Fibroblast of skin of scalp (primary cell): ENCODE measurements around the gene POLR1G.
A peak's percentile ranks its signal among the peaks of the same experiment; 100 is the strongest.
"Not testable (repeated sequence)": the region's sequence is repeated elsewhere in the genome, so short reads cannot be mapped to it uniquely, and the experiment has no call there.

ENCODE experiments used
- DNase-seq: peaks from one replicate; pipeline ENCODE4 v3.0.0-alpha.2; 2013

Gene POLR1G

DNA sequence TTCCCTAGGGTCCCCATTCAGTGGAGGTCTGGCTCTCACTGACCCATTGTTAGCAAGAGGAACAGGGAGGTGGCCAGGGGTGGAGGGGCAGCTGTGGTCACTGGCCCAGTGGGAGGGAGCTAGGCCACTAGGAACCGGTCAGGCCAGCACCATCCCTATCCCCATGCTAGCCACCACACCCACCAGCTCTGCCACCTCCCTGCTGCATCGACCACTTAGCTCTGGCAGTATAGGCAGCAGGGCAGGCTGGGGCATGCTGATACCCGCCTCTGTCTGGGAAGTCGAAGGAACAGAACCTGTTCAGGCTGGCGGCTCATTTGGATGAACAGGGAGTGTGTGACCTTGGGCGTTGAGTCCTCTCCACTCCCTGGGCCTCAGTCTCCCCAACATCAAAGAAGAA, 6.3 kb upstream of the POLR1G start:
- DNase-seq: no peak

DNA sequence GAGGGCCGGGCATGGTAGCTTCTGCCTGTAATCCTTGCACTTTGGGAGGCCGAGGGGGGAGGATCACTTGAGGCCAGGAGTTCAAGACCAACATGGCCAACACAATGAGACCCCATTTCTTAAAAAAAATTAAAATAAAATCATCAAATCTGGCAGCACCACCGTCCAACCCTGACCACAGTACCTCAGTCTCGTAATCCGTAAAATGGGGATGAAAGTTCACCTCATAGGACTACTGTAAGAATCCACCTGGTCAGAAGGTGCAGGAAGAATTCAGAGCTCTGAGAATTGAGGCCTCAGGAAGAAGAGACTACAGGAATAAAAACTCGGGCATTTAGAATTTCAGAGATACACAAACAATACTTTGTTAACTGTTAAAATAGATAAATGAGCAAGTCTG, 4.6 kb upstream of the POLR1G start:
- no peak for DNase-seq

DNA sequence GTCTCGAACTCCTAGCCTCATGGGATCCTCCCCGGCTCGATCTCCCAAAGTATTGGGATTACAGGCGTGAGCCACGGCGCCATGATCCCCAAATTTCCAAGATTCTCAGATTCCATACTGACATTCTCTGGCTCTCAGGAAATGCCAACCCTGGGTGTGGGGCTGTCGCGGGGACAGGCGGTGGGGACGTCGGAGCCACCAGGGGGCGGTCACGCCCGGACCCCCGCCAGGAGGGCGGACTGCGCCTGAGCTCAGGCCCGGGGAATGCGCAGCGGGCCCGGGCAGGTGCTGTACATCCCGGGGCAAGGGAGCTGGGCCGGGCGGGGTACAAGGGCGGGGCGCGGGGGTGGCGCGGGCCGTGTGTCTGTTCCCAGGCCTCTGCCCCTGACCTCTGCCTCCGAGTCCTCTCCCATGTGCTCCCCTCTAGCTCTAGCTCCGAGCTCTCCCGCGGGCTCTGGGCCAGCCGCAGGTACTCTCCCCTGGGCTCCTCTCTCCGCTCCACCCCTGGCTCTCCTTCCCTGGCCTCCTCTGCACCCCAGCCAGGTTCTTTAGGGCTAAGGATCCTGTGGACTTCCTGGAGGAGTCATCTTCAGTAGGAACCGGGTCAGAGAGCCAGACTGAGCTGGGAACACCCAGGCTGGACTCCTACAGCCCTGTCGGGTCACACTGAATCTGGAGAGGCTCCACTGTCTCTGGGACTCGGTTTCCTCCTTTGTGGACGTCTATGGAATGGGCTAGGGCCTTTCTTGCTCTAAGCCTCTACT, 4.0 kb upstream of the POLR1G start:
- DNase-seq: peak; percentile 81

DNA sequence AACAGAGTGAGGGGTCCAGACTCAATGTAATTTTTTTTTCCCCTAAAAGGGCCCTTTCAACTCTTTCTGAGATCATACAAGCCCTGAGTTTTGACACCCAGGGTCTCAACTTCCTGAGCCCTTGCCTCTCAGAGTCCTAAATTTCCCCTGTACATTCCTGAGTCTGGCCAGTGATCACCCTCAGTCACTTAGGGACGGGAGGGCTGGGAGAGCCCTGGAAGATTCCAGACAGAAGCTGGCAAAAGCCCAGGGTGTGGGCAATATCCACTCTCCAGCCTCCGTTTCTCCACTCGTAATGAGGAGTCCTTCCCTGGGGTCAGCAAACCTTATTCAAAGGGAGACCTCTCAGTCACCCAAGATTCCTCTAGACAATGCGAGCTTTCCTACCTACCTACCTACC, 3.2 kb upstream of the POLR1G start:
- DNase-seq: no peak

DNA sequence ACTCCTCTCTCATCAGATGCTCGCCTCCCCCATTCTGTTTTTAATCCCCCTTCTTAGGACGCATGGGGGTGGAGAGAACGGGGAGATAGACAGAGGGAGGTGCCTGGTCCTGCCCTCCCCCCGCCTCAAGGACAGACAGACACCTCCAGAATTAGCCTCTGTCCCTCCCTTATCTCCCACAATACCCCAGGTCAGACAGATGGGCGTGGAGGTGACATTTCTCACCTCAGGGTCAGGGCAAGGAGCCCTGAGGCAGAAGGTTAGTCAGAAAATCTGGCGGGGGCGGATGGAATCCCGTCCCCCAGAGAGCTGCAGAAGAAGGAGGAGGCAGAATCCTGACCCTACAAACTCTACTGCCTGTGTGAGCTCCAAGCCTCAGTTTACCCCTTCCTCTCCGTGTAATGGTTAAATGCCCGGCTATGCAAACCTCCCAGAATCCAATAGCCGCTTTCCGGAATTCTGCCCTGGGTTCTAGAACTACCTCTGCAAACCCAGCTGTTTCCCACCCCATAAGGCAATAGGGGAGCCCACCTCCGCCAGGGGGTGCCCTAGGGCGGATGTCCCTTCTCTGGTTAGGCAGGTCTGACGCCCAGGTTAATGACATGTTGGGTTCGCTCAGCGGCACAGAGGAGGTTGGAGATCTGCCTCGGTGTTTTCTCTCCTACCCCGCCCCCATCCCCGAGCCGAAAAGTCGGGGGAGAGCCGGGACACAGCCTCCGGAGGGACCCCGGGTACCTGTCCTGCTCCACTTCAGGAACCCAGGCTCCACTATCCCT, 2.5 kb upstream of the POLR1G start:
- peak; percentile 64 for DNase-seq

DNA sequence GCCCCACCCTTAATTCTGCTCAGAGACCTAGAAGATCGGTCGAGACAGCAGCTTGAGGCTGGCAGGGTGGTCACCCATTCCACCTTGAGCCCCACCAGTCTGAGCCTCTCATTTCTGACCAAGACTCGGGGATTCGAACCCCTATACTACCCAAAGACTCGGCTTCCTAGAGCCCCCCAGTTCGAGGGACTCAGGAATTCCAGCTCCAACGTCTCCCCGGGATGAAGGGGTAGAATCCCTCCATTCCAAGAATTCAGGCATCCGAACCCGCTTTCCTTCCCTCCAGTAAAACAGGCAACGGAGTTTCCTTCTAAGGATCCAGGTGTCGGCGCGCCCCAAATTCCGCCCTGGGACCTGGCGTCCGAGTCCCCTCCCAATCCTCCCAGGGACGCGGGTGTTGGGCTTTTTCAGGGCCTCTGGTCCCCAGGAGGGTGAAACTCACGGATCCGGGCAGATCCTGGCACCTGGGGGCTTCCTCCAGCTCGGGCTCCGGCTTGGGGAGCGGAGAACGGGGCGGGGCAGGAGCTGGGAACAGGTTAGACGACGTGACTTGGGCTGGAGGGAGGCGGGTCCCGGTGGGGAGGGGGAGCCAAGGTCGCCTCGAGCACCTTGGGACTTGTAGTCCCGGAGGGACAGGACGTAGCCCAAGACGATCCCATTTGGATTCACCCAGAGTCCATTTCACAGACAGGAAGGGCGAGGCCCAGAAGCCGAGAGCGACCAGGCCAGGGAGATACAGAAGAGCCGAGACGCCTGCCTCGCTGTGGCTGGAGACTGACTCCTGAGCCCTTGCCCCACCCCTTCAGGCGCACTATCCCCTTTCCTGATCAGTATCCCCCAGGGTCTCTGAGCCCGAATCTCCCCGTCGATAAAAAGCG, 1.6 kb upstream of the POLR1G start, which contains the start of gene PPP1R13L:
Gene PPP1R13L (minus strand): TSS at position 513 of the 878 bp plus-strand sequence. CDS start 6,751 bp downstream, outside the sequence.
- peak; percentile 89 for DNase-seq

DNA sequence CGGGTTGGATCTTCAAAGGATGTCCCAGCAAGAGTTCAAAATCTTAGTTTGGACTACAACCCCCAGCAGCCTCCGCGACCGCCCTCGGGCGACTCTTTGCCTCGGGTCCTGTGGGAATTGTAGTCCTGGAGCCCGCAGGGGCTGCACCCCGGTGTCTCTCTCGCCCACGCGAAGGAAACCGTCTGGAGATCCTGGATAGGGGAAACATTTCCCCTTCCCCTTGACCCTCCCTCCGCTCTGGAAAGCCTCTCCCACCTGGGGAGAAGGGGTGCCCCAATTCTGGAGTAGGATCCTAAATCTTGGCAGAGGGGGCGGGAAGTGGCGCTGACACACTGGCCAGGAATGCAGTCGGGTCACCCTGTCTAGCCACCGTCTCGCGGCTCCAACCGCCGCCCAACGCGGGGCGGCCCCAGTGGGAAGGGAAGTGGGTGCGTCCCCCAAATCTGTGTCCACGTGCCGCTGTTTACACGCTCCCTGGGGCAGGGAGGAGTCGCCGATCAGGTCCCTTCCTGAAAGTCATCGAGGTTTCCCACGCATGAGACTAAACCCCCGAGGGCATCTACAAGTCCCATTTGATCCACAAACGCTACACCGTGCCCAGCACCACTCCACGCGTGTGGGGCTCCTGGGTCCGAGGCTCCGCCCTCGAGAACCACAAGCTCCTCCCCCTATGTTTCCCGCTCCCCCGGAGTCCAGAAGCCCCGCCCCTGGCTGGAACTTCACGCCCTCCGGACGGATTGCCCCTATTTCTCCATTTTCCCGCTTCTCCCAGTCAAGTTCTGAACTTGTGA, 814 bp upstream of the POLR1G start:
- DNase-seq: peak; percentile 95

DNA sequence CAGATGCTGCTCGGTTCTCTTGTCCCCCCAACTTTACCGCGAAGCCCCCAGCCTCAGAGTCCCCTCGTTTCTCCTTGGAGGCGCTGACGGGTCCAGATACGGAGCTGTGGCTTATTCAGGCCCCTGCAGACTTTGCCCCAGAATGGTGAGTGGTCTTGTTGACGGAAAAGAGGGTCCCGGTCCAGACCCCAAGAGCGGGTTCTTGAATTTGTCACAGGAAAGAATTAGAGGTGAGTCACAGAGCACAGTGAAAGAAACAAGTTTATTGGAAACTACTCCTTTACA, 589 bp downstream of the POLR1G start:
- DNase-seq: no peak

DNA sequence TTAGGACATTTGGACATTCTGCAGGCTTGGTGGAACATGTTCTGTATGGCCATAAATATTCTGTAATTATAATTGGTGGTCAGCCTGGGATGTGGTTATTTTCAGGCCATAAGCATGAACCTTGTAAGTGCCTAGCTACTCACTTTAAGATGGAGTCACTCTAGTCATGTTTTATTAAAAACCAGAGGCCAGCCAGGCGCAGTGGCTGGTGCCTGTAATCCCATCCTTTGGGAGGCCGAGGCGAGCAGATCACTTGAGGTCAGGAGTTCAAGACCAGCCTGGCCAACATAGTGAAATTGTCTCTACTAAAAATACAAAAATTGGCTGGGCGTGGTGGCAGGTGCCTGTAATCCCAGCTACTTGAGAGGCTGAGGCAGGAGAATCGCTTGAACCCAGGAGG, 1.1 kb downstream of the POLR1G start:
- not testable (repeated sequence) for DNase-seq

DNA sequence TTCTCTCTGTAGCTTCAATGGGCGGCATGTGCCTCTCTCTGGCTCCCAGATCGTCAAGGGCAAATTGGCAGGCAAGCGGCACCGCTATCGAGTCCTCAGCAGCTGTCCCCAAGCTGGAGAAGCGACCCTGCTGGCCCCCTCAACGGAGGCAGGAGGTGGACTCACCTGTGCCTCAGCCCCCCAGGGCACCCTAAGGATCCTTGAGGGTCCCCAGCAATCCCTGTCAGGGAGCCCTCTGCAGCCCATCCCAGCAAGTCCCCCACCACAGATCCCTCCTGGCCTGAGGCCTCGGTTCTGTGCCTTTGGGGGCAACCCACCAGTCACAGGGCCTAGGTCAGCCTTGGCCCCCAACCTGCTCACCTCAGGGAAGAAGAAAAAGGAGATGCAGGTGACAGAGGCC, 1.7 kb downstream of the POLR1G start:
- no peak for DNase-seq

DNA sequence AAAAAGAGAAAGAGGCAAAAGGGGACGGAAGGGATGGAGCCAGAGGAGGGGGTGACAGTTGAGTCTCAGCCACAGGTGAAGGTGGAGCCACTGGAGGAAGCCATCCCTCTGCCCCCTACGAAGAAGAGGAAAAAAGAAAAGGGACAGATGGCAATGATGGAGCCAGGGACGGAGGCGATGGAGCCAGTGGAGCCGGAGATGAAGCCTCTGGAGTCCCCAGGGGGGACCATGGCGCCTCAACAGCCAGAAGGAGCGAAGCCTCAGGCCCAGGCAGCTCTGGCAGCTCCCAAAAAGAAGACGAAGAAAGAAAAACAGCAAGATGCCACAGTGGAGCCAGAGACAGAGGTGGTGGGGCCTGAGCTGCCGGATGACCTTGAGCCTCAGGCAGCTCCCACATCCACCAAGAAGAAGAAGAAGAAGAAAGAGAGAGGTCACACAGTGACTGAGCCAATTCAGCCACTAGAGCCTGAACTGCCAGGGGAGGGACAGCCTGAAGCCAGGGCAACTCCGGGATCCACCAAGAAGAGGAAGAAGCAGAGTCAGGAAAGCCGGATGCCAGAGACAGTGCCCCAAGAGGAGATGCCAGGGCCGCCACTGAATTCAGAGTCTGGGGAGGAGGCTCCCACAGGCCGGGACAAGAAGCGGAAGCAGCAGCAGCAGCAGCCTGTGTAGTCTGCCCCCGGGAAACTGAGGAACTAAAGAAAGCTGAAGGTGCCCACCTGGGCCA, 2.5 kb downstream of the POLR1G start:
- no peak for DNase-seq

DNA sequence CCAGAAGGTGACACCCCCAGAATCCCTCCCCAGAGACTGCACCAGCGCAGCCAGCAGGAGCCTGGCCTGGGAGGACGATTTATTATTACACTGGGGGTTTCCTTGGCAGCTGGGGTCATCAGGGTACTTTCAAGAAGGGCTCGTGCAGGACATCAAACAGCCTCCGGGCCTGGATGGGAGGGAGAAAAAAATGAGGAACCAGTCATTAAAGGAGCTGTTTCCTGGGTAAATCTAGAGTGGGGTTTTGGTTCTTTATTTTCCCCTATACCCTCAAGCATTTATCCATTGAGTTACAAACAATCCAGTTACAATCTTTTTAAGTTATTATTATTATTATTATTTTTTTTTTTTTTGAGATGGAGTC, 3.1 kb downstream of the POLR1G start:
- no peak for DNase-seq

DNA sequence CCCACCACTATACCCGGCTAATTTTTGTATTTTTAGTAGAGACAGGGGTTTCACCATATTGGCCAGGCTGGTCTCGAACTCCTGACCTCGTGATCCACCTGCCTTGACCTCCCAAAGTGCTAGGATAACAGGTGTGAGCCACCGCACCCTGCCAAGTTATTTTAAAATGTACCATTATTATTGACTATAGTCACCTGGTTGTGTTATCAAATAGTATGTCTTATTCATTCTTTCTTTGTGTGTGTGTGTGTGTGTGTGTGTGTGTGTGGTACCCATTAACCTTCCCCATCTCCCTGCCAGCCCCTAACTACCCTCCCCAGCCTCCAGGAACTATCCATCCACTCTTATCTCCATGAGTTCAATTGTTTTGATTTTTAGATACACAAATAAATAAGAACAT, 3.9 kb downstream of the POLR1G start:
- not testable (repeated sequence) for DNase-seq

DNA sequence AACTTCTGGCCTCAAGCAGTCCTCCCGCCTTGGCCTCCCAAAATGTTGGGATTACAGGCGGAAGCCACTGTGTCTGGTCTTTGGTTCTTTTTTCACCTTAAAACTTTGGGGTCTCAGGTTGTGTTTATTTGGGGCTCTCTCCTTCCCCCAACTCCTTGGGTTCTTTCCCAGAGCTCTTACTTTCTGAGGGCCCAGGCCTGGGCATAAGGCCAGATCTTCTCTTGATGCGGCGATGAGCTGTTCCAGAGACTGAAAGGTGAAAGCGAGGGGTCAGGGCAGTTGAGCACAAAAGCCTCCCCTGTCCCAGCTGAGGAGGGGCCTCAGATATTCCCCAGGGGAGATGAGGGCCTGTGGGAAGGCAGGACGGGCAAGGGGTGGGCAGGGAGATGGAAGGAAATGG, 7.1 kb downstream of the POLR1G start:
- DNase-seq: no peak

DNA sequence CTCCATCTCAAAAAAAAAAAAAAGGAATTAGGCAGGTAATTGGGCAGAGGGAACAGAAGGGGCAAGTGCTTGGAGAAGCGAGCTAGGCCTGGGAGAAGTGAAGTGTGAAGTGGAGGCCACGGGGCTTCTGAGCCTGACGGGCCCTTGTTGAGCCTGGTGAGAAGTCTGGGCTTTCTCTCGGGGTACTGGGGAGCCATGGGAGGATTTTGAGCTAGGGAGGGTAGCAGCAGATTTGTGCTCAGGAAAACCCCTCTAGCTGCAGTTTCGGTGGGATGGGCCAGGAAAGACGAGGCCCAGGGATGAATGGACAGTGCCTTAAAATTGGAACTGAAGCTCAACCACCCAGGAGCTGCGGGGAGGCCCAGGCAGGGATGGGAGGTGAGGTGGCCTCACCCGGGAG, 8.0 kb downstream of the POLR1G start:
- DNase-seq: no peak

DNA sequence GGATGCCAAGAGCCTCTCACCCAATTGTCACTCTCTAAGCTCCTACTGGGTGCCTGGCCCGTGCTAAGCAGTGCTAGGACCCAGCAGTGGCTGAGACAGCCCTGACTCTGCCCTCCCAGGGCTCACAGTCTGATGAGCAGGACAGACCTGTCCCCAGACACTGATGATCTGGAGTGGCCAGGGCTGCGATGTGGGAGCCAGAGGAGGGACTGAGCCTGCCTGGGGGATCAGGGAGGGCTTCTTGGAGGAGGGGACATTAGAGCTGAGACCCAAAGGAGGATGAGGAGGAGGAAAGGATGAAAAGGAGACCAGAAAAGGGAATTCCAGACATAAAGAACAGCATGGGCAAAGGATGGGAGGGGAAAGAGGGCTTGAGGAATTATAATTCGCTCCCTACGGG, 10.7 kb downstream of the POLR1G start:
- no peak for DNase-seq

DNA sequence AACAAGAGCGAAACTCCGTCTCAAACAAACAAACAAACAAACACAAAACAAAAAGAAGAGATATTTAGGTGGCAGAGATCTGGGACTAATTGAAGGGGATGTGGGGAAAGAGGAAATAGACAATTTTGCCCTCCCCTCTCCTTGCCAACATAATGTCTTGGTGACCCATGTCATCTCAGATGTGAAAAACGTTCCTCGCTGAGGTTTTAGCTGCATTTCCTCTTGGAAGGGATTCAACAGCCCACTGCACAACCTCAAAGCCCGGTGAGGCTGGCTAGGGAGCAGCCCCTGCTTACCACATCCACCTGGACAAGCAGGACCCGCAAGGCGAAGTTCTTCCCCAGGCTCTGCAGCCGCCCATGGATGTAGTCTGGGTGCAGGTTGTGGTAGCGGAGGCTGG, 12.4 kb downstream of the POLR1G start:
- DNase-seq: no peak

DNA sequence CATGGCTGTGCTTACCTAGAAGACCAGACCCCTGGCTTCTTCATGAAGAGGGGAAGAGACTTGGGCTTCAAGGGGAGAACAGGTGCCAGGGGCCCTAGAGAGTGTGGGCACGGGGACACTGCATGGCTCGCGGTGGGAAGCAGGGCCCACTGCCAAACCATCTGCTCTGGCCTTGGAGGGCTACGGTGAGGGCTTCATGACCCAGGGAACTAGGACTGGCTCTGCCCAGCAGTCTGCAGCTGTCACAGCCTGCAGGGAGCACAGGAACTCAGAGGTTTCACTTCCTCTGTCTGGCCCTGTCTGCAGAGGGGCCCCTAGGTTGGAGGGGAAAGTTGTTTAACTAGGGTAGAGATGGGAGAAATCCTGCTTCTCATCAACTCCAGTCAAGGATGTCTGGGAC, 13.0 kb downstream of the POLR1G start:
- DNase-seq: no peak

DNA sequence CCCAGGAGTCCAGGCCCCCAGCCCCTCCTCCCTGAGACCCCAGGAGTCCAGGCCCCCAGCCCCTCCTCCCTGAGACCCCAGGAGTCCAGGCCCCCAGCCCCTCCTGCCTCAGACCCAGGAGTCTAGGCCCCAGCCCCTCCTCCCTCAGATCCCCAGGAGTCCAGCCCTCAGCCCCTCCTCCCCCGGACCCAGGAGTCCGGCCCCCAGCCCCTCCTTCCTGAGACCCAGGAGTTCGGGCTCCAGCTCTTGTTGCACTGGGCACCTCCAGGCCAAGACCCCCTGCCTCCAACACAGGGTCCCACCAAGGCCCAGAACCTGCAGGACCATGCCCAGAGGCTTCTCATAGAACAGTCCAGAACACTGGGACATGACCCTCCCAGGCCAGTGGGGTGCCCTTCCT, 13.5 kb downstream of the POLR1G start:
- DNase-seq: no peak

DNA sequence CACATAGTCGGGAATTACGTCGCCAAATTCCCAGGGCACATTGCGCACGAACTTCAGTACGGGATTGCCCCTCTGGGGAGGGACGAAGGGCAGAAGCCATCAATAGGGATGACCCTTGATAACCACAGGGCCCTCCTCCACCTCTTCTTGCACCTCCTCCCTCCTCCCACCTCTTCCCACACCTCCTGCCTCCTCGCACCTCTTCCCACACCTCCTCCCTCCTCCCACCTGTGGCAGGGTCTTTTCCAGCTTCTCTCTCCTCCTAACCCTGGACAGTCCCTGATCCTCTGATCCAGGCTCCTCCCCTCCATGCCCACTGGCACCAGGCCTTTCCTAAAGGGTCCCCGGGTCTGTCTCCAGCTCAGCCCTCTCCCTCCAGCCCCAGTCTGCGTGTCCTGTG, 13.9 kb downstream of the POLR1G start:
- DNase-seq: no peak

DNA sequence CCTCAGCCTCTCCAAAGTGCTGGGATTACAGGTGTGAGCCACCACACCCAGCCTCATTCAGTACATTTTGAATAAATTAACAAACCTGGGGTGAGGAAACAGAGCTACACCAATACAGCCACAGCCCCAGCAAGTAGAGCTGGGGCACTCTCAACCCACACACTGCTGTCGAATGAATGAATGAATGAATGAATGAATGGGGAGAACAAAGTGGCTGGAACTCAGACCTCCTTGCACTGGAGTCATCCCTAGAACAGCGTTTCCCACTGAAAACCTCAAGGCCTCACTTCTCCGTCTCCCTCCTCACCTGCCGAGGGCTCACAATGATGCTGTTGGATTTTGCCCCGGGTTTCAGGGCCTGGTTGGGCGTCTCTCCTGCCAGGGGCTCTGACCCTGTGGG, 14.4 kb downstream of the POLR1G start:
- no peak for DNase-seq

DNA sequence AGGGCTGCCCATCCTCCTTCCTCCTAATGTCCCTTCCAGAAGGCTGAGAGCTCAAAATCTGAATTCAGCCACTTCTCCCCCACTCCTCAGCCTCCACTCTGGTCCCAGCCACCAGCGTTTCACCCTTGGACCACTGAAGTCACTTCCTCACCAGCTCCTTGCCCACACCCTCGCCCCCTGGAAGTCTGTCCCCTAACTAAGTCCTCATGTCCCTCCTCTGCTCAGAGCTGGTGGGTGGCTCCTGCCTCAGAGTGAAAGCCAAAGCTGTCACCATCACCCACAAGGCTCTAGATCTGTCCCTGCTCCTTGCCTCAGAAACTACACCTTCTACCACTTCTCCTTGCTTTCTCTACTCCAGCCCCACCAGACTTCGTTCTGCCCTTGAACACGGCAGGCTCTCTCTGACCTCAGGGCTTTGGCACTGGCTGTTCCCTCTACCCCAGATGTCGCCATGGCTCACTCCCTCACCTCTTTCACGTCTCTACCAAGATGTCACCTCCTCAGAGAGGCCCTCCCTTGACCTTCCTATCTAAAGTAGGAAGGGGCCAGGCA, 15.6 kb downstream of the POLR1G start:
- DNase-seq: no peak
